Prostate gland (tissue), 2 donors: ENCODE measurements around the gene MED15. TPM values are rescaled to one million over a fixed set of nuclear protein-coding genes. Genes with fewer than 3 reads are reported as not detected.

Experiments used
- DNase-seq: peaks from one replicate; pipeline ENCODE4 v3.0.0-alpha.2; 2019; ENCODE audit warnings: low spot score
- H3K27ac ChIP-seq, 2 donors: fragments of 200-600 bp; sonication (generic); 2 replicates each; pipeline ENCODE4 v1.5.1; 2017 to 2019
- H3K27me3 ChIP-seq: fragments of 200-600 bp; sonication (generic); replicated peaks from 2 replicates; pipeline ENCODE4 v1.5.1; 2019; ENCODE audit not compliant: insufficient read depth
- H3K36me3 ChIP-seq, 2 donors: fragments of 200-600 bp; sonication (generic); 1 replicate in 1 of 2; 2 replicates in 1 of 2; pipeline versions ENCODE4 v1.5.1 to v1.8.1; 2017 to 2019
- H3K4me1 ChIP-seq: fragments of 200-600 bp; sonication (generic); replicated peaks from 2 replicates; pipeline ENCODE4 v1.5.1; 2019
- H3K4me3 ChIP-seq, 2 donors: fragments of 200-600 bp; sonication (generic); 2 replicates each; pipeline ENCODE4 v1.5.1; 2017 to 2019
- H3K9me3 ChIP-seq: fragments of 200-600 bp; sonication (generic); 2 replicates; pipeline ENCODE4 v1.5.1; 2017
- CTCF ChIP-seq, 4 experiments: fragments of 200-600 bp in 2 of 4; fragments of 450-650 bp in 2 of 4; sonication (generic) in 2 of 4; IDR thresholded peaks; 1 replicate in 3 of 4; 2 replicates in 1 of 4; pipeline ENCODE4 v1.5.1; 2016 to 2019; ENCODE audit warnings: antibody characterized with exemption in 4 of 4, mild to moderate bottlenecking in 2 of 4, moderate library complexity in 2 of 4
- POLR2A ChIP-seq: fragments of 450-650 bp; IDR thresholded peaks from one replicate; pipeline ENCODE4 v1.6.1; 2016; ENCODE audit warnings: antibody characterized with exemption, mild to moderate bottlenecking
- POLR2AphosphoS5 ChIP-seq: sonication (generic); formaldehyde crosslinking; IDR thresholded peaks from one replicate; pipeline ENCODE4 v1.6.1; 2017; ENCODE audit warnings: antibody characterized with exemption
- WGBS: methylation state at CpG from one replicate; pipeline ENCODE4 v1.1.5; 2018; 5-methylcytosine and 5-hydroxymethylcytosine counted together
- intact Hi-C: fragments of 100-400 bp; cut with DNase I; formaldehyde crosslinking; loops from one replicate; pipeline ENCODE4 v1.14.2; 2022
- small RNA-seq, 2 donors: library from RNA; depleted of rRNA; stranded (forward); fragments of <200 nt; gene quantifications; one replicate each; pipeline ENCODE3, GENCODE V24; 2016
- total RNA-seq, 2 donors: library from RNA; depleted of rRNA; stranded (reverse); fragments of >200 nt; gene quantifications; one replicate each; pipeline ENCODE4 v1.1.0, GENCODE V29; 2016

Gene MED15
- total RNA-seq, 2 donors from 2014 or later = 43.2 to 87.1 TPM

GRCh38 chr22:20636075-20636812 is 128.8 kb downstream of the MED15 start:
- H3K9me3 ChIP-seq = no peaks in the 10 kb centered on the region
- H3K4me1 ChIP-seq = no peaks in the 10 kb centered on the region
- no peaks in the 10 kb centered on the region for H3K36me3 ChIP-seq
- H3K4me3 ChIP-seq = no peak overlapping the region
- no peak for TF ChIP-seq CTCF (IDR thresholded peaks at IDR 0.05)
- no peak for TF ChIP-seq POLR2AphosphoS5
- no peak for DNase-seq
- no peaks in the 10 kb centered on the region for H3K27me3 ChIP-seq
- 87% methylated on average over 16 of the region's 16 CpGs for WGBS
- intact Hi-C loops = no loop called here
- H3K27ac ChIP-seq = no peak overlapping the region

GRCh38 chr22:20636945-20637344 is 129.5 kb downstream of the MED15 start:
- Histone ChIP-seq H3K27ac (no peak overlapping the region), H3K4me3 (no peak overlapping the region), H3K4me1 (no peaks in the 10 kb centered on the region), H3K36me3 (no peaks in the 10 kb centered on the region), H3K9me3 (no peaks in the 10 kb centered on the region), H3K27me3 (no peaks in the 10 kb centered on the region)
- DNase-seq = no peak
- TF ChIP-seq POLR2A (no peak), CTCF (IDR thresholded peaks at IDR 0.05) (no peak), POLR2AphosphoS5 (no peak)
- 78% methylated on average over 2 of the region's 2 CpGs for WGBS
- intact Hi-C loops = no loop called here

Small RNA genes lying within 50 kb of the gene (small RNA-seq; reads per million reads assigned to genes)
- gene IGLL4P = 0 reads per million in 2 donors
- gene RF00019 = 0 reads per million in 2 donors
- 0 reads per million in 2 donors for gene RN7SL812P
- 0 reads per million in 2 donors for gene RNY1P9

Other genes with a start within 250 kb of the MED15 start
- gene RTN4R, start 239.3 kb upstream of the MED15 start, total RNA-seq = 1 to 10 TPM; 4.4 to 6.0 TPM
- 100 to 1,000 TPM; 101 to 109 TPM for gene DGCR6L, start 187.6 kb upstream of the MED15 start, total RNA-seq
- gene ZNF74, start 113.5 kb upstream of the MED15 start, total RNA-seq = 10 to 100 TPM; 17.0 to 41.6 TPM
- gene SCARF2, start 69.8 kb upstream of the MED15 start, total RNA-seq = 10 to 100 TPM; 12.8 to 28.6 TPM
- gene KLHL22, start 11.8 kb upstream of the MED15 start, total RNA-seq = 10 to 100 TPM; 45.1 to 51.3 TPM